Tibial nerve (tissue), 4 donors: Measurements from ENCODE around the gene ITK. TPM values are rescaled to one million over a fixed set of nuclear protein-coding genes. Genes with fewer than 3 reads are reported as not detected.

Experiments used
- DNase-seq, 2 donors: peaks; one replicate each; pipeline ENCODE4 v3.0.0-alpha.2; 2019; ENCODE audit warnings: low spot score in 2 of 2
- H3K27ac ChIP-seq, 4 donors: fragments of 200-600 bp; sonication (generic) in 3 of 4; one replicate each; pipeline ENCODE4 v1.5.1; 2017 to 2019; ENCODE audit warnings: mild to moderate bottlenecking in 1 of 4
- H3K27me3 ChIP-seq, 2 donors: fragments of 200-600 bp; sonication (generic) in 1 of 2; one replicate each; pipeline versions ENCODE4 v1.5.1 to v1.6.0; 2017 to 2019
- H3K36me3 ChIP-seq, 3 donors: fragments of 200-600 bp; sonication (generic); one replicate each; pipeline ENCODE4 v1.5.1; 2018 to 2019
- H3K4me1 ChIP-seq, 4 donors: fragments of 200-600 bp; sonication (generic) in 3 of 4; one replicate each; pipeline ENCODE4 v1.5.1; 2017 to 2019
- H3K4me3 ChIP-seq, 4 donors: fragments of 200-600 bp; sonication (generic) in 3 of 4; one replicate each; pipeline ENCODE4 v1.5.1; 2017 to 2019; ENCODE audit warnings: mild to moderate bottlenecking in 1 of 4, moderate library complexity in 1 of 4
- H3K9me3 ChIP-seq, 4 donors: fragments of 200-600 bp; sonication (generic) in 3 of 4; one replicate each; pipeline ENCODE4 v1.5.1; 2017 to 2019
- CTCF ChIP-seq, 5 experiments: fragments of 200-600 bp in 3 of 5; fragments of 450-650 bp in 2 of 5; sonication (generic) in 3 of 5; IDR thresholded peaks; one replicate each; pipeline ENCODE4 v1.5.1; 2016 to 2019; ENCODE audit warnings: antibody characterized with exemption in 5 of 5, mild to moderate bottlenecking in 3 of 5, moderate library complexity in 2 of 5
- EP300 ChIP-seq, 2 donors: sonication (generic); formaldehyde crosslinking; IDR thresholded peaks; one replicate each; pipeline ENCODE4 v1.6.1; 2017; ENCODE audit warnings: antibody characterized with exemption in 2 of 2, mild to moderate bottlenecking in 1 of 2
- POLR2A ChIP-seq, 2 donors: fragments of 450-650 bp; IDR thresholded peaks; one replicate each; pipeline ENCODE4 v1.6.1; 2017; ENCODE audit warnings: antibody characterized with exemption in 2 of 2, mild to moderate bottlenecking in 2 of 2, moderate library complexity in 2 of 2
- WGBS, 2 donors: methylation state at CpG; one replicate each; pipeline ENCODE4 v1.1.5; 2018; 5-methylcytosine and 5-hydroxymethylcytosine counted together
- total RNA-seq, 4 donors: library from RNA; depleted of rRNA; stranded (reverse); fragments of >200 nt; gene quantifications; one replicate each; pipeline ENCODE4 v1.1.0, GENCODE V29; 2016

The ITK gene
- total RNA-seq, 4 donors from 2014 or later = 0.44 to 3.3 (median 1.2) TPM

- Histone ChIP-seq H3K9me3 (no peaks in the 10 kb centered on the region), H3K36me3 (no peaks in the 10 kb centered on the region), H3K4me3 (no peak overlapping the region), H3K27me3 (no peaks in the 10 kb centered on the region), H3K4me1 (no peaks in the 10 kb centered on the region), H3K27ac (no peak overlapping the region)
- TF ChIP-seq POLR2A (IDR thresholded peaks at IDR 0.05) = no peak
- TF ChIP-seq EP300 (IDR thresholded peaks at IDR 0.05) = no peak
- no peak for TF ChIP-seq CTCF (IDR thresholded peaks at IDR 0.05)
- no peak for DNase-seq
These were observed 66.6 kb downstream of the ITK start for GRCh38 chr5:157247267-157247666.

- Histone ChIP-seq H3K4me1 (peaks cover 0 to 4% (median 2%) of the 10 kb centered on the region in 4 donors), H3K36me3 (no peaks in the 10 kb centered on the region), H3K9me3 (no peaks in the 10 kb centered on the region), H3K4me3 (no peak overlapping the region), H3K27ac (no peak overlapping the region), H3K27me3 (no peaks in the 10 kb centered on the region)
- WGBS, 2 donors = 75 to 80% methylated on average over 11 of the region's 11 CpGs
- TF ChIP-seq CTCF (IDR thresholded peaks at IDR 0.05) (no peak), EP300 (IDR thresholded peaks at IDR 0.05) (no peak), POLR2A (IDR thresholded peaks at IDR 0.05) (no peak)
- DNase-seq = no peak
These were observed 68.3 kb downstream of the ITK start for GRCh38 chr5:157248821-157249470.

- 75% methylated on average over 4 of the region's 4 CpGs for WGBS, 2 donors
- Histone ChIP-seq H3K27ac (no peak overlapping the region), H3K9me3 (no peaks in the 10 kb centered on the region), H3K4me3 (no peak overlapping the region), H3K27me3 (no peaks in the 10 kb centered on the region), H3K4me1 (peaks cover 0 to 5% (median 2%) of the 10 kb centered on the region in 4 donors), H3K36me3 (no peaks in the 10 kb centered on the region)
- TF ChIP-seq CTCF (IDR thresholded peaks at IDR 0.05) (no peak), EP300 (IDR thresholded peaks at IDR 0.05) (no peak), POLR2A (IDR thresholded peaks at IDR 0.05) (no peak)
- DNase-seq = no peak
These were observed 72.2 kb downstream of the ITK start for GRCh38 chr5:157252711-157253465.

GRCh38 chr5:157253547-157253946 is 72.9 kb downstream of the ITK start:
- no peaks in the 10 kb centered on the region for H3K27me3 ChIP-seq
- peaks cover 0 to 5% (median 2%) of the 10 kb centered on the region in 4 donors for H3K4me1 ChIP-seq
- H3K9me3 ChIP-seq = no peaks in the 10 kb centered on the region
- H3K36me3 ChIP-seq = no peaks in the 10 kb centered on the region
- peak; percentile 35 to 74 for DNase-seq
- TF ChIP-seq EP300 (IDR thresholded peaks at IDR 0.05) = peak in 1 of 2 donors; percentile 22
- TF ChIP-seq POLR2A (IDR thresholded peaks at IDR 0.05) = no peak
- TF ChIP-seq CTCF (IDR thresholded peaks at IDR 0.05) = peak; percentile 65 to 89 (median 81)
- WGBS, 2 donors = 4 to 7% methylated on average over 2 of the region's 2 CpGs
- no peak overlapping the region for H3K27ac ChIP-seq
- no peak overlapping the region for H3K4me3 ChIP-seq

GRCh38 chr5:157258450-157258849 is 77.8 kb downstream of the ITK start:
- 93 to 96% methylated on average over 6 of the region's 6 CpGs for WGBS, 2 donors
- Histone ChIP-seq H3K36me3 (no peaks in the 10 kb centered on the region), H3K9me3 (no peaks in the 10 kb centered on the region), H3K4me3 (no peak overlapping the region), H3K27me3 (no peaks in the 10 kb centered on the region), H3K27ac (no peak overlapping the region), H3K4me1 (peaks cover 0 to 5% (median 2%) of the 10 kb centered on the region in 4 donors)
- TF ChIP-seq POLR2A (IDR thresholded peaks at IDR 0.05) (no peak), EP300 (IDR thresholded peaks at IDR 0.05) (no peak), CTCF (IDR thresholded peaks at IDR 0.05) (no peak)
- DNase-seq = no peak
